ENCODE measurements around the gene NFIB. TPM values are rescaled to one million over a fixed set of nuclear protein-coding genes. Genes with fewer than 3 reads are reported as not detected.
A peak's percentile ranks its signal among the peaks of the same experiment; 100 is the strongest.

Gene NFIB
- total and polyA plus RNA-seq, 2 of the 8 experiments (the other 6 are each of a cell fraction or from before 2014, with no cell fraction given): 2.6 to 13.1 TPM

GRCh38 chr9:14307989-14308852 lies 5.7 kb downstream of the NFIB start:
- H3K9ac ChIP-seq (replicated peaks in 1 of 4; ENCODE audit: extremely low read depth in 1 of 4, low read depth in 3 of 4, low read length in 3 of 4): no peak overlapping the region
- peaks cover 0 to 7% (median 2%) of the 10 kb centered on the region in 4 experiments; a peak in 1 of 7 replicates for H3K4me1 ChIP-seq (replicated peaks in 1 of 4; ENCODE audit: control insufficient read depth in 3 of 4, insufficient read depth in 4 of 4, low read length in 3 of 4)
- FAIRE-seq: no peak
- no peaks in the 10 kb centered on the region for H3K79me1 ChIP-seq (ENCODE audit: low read depth, low read length)
- ChIA-PET POLR2A (ENCODE audit: partially characterized antibody) (interaction anchor here (0.8 kb wide), 1 partner anchor 9 kb away, joined by 3 read pairs; no protein-coding TSS in a partner anchor), CTCF (ENCODE audit: partially characterized antibody) (interaction anchor here (1.2 to 3.3 kb wide), 3 partner anchors 9 to 45 kb away, joined by 3 to 14 read pairs (median 4); no protein-coding TSS in a partner anchor)
- no peaks in the 10 kb centered on the region for H3K9me3 ChIP-seq (ENCODE audit: insufficient read depth in 2 of 2, low read depth in 1 of 2, low read length in 1 of 2)
- no peak overlapping the region for H2BK20ac ChIP-seq (ENCODE audit: low read length)
- peaks cover 0 to 12% (median 1%) of the 10 kb centered on the region in 4 experiments; a peak in 3 of 8 replicates for H3K36me3 ChIP-seq (ENCODE audit: control insufficient read depth in 2 of 4, insufficient read depth in 4 of 4, low read length in 3 of 4)
- H3K79me2 ChIP-seq (ENCODE audit: control insufficient read depth in 1 of 2, insufficient read depth in 2 of 2, low read length in 2 of 2): peaks cover 0 to 50% of the 10 kb centered on the region in 2 experiments; a peak in 3 of 4 replicates
- no peak overlapping the region for H2BK120ac ChIP-seq (replicated peaks; ENCODE audit: low read depth, low read length)
- H3K4ac ChIP-seq (replicated peaks; ENCODE audit: insufficient read length, low read depth, low read length): peak overlapping the region; percentile 8
- no peak overlapping the region for H4K5ac ChIP-seq (ENCODE audit: insufficient read length, low read depth, low read length)
- H2AK5ac ChIP-seq (ENCODE audit: low read depth, low read length): no peak overlapping the region
- no peaks in the 10 kb centered on the region for H4K20me1 ChIP-seq (replicated peaks in 1 of 2; ENCODE audit: control insufficient read depth in 1 of 2, insufficient read depth in 2 of 2, low read length in 2 of 2)
- H3K27me3 ChIP-seq (replicated peaks in 1 of 4; ENCODE audit: control insufficient read depth in 3 of 4, extremely low read depth in 1 of 4, insufficient read depth in 3 of 4, low read length in 3 of 4): peaks cover 0 to 2% (median 0%) of the 10 kb centered on the region in 4 experiments; a peak in 3 of 7 replicates
- DNase-seq (ENCODE audit: low read depth in 1 of 2, low spot score in 2 of 2): no peak
- H4K8ac ChIP-seq (ENCODE audit: extremely low read depth, insufficient read depth, low read length): no peak overlapping the region
- no peak overlapping the region for H2BK5ac ChIP-seq (ENCODE audit: low read depth, low read length)
- 0 out of 2 replicates have a peak overlapping the region, but pooled peaks have one; percentile 40 for H2BK15ac ChIP-seq (ENCODE audit: low read length)
- no peak overlapping the region for H3K27ac ChIP-seq (ENCODE audit: low read depth, low read length)
- H3K18ac ChIP-seq (ENCODE audit: extremely low read depth, low read length): no peak overlapping the region
- no peak overlapping the region for H3K4me2 ChIP-seq (ENCODE audit: insufficient read depth in 1 of 2, low read depth in 2 of 2, low read length in 2 of 2)
- WGBS, 2 experiments (ENCODE audit: extremely low coverage in 1 of 2, insufficient coverage in 1 of 2, insufficient read length in 1 of 2, insufficient replicate concordance in 2 of 2, low coverage in 1 of 2, low lambda C conversion rate in 2 of 2, missing lambda C conversion rate in 1 of 2): 98% methylated on average over 9 of the region's 9 CpGs; no CpG with 5 or more reads in 1 of the 2 experiments
- no peak overlapping the region for H3K23ac ChIP-seq (ENCODE audit: insufficient read length)
- H4K91ac ChIP-seq (replicated peaks; ENCODE audit: insufficient read length, low read length): no peak overlapping the region
- TF ChIP-seq RNF2 (IDR thresholded peaks at IDR 0.05; ENCODE audit: borderline replicate concordance, low read depth, low read length, missing control alignments, poor library complexity, severe bottlenecking): no peak
- H2BK12ac ChIP-seq (ENCODE audit: low read depth, low read length): no peak overlapping the region
- H3K4me3 ChIP-seq (ENCODE audit: extremely low read depth in 1 of 4, insufficient read depth in 2 of 4, low read depth in 3 of 4, low read length in 4 of 4): no peak overlapping the region
- no peak overlapping the region for H3K14ac ChIP-seq (ENCODE audit: insufficient read length)
- H3K56ac ChIP-seq (replicated peaks; ENCODE audit: insufficient read length, low read depth, low read length): no peak overlapping the region
- no peak overlapping the region for H2AFZ ChIP-seq (ENCODE audit: low read length)
- peaks cover 5% of the 10 kb centered on the region; the same call in 1 of the 2 replicates for H3K23me2 ChIP-seq (ENCODE audit: low read depth, low read length)
